GM12801 (cell line): ENCODE measurements around the gene ARHGEF35.

Experiments
- TF ChIP-seq, protein P1 (sequence below): IDR thresholded peaks from one replicate; pipeline ENCODE4 v1.5.1; 2011; ENCODE audit warnings: control low read depth; ENCODE audit not compliant: insufficient read length; ENCODE audit errors: extremely low read depth

ARHGEF35 gene

DNA sequence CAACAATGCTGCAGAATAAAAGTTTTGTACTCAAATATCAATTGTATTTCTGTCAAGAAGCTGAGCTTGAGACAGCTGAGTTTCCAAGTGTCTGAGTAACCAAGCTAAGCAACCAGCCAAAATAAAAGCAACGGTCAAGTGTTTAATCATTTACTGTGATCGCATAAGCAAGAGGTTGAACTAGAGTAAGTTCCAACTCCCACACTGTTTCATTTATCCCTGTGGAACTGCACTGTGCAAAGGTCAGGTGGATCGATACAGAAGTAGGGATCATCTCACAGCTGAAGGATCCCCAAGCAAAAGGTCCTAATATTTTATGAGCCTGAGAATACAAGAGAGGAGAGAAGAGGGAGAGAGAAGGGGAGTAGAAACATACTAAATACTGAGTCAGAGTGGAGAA lies 51.2 kb downstream of the ARHGEF35 start:
- TF ChIP-seq, protein P1, sequence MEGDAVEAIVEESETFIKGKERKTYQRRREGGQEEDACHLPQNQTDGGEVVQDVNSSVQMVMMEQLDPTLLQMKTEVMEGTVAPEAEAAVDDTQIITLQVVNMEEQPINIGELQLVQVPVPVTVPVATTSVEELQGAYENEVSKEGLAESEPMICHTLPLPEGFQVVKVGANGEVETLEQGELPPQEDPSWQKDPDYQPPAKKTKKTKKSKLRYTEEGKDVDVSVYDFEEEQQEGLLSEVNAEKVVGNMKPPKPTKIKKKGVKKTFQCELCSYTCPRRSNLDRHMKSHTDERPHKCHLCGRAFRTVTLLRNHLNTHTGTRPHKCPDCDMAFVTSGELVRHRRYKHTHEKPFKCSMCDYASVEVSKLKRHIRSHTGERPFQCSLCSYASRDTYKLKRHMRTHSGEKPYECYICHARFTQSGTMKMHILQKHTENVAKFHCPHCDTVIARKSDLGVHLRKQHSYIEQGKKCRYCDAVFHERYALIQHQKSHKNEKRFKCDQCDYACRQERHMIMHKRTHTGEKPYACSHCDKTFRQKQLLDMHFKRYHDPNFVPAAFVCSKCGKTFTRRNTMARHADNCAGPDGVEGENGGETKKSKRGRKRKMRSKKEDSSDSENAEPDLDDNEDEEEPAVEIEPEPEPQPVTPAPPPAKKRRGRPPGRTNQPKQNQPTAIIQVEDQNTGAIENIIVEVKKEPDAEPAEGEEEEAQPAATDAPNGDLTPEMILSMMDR = no peak

DNA sequence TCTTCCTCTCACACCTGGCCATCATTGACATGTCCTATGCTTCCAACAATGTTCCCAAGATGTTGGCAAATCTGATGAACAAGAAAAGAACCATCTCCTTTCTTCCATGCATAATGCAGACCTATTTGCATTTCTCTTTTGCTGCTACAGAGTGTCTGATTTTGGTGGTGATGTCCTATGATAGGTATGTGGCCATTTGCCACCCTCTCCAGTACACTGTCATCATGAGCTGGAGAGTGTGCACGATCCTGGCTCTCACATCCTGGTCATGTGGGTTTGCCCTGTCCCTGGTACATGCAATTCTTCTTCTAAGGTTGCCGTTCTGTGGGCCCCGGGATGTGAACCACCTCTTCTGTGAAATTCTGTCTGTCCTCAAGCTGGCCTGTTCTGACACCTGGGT lies 53.4 kb downstream of the ARHGEF35 start:
- TF ChIP-seq, protein P1 = no peak

DNA sequence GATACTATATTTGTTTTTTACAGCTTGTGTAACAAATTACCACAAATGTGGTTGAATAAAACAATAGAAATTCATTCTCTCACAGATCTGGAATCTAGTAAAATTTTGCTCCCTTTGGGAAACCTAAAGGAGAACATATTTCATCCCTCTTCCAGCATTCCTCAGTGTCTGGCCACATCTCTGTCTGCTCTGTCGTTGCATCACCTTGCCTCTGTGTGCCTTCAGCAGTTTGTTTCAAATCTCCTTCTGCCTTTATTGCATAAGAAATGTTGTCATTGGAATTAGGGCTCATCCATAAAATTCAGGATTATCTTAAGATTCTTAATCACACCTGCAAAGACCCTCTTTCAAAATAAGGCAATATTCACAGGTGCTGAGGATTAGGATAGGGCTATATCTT lies 58.1 kb downstream of the ARHGEF35 start:
- TF ChIP-seq, protein P1 = no peak
